Measurements from ENCODE around the gene NPHS1. TPM values are rescaled to one million over a fixed set of nuclear protein-coding genes. Genes with fewer than 3 reads are reported as not detected.

NPHS1 gene
- total RNA-seq, 2 experiments from 2014 or later = not detected

DNA sequence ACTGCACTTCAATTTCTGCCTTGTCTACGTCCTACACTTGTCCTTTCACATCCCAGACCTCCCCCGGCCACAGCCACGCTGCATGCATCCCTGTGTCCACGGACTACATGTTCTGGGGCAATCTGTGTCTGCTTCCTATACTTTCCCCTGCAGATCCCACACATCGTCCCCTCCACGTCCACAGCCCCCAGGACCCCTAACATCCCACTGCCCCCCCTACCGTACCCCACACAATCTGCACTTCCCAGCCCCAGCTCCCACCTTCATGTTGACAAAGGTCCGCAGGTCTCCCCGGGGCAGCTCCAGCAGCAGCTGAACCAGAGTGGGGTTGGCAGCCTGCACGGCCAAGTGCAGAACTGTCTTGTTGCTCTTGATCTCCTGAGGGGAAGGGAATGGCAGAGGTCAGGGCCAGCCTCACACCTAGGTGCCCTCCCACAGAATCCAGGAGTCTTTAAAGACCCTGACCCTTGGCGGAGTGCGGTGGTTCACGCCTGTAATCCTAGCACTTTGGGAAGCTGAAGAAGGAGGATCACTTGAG is 37.9 kb upstream of the NPHS1 start:
- Mint-ChIP-seq H3K4me1 (ENCODE audit: low read depth) (peaks cover 8% of the 10 kb centered on the region), H3K9me3 (no peaks in the 10 kb centered on the region), H3K27me3 (no peaks in the 10 kb centered on the region), H3K36me3 (ENCODE audit: low read depth) (peaks cover 83% of the 10 kb centered on the region), H3K27ac (no peak overlapping the region), H3K4me3 (peak overlapping the region; percentile 1)
- ChIA-PET POLR2A (no interaction called here), CTCF (no interaction called here)
- ATAC-seq (ENCODE audit: poor library complexity) (no peak), DNase-seq (no peak)
- H3K4me3 ChIP-seq (ENCODE audit: low read length) = no peak overlapping the region
- H3K36me3 ChIP-seq (ENCODE audit: insufficient read depth, low read length) = peaks cover 78% of the 10 kb centered on the region
- H3K27ac ChIP-seq (ENCODE audit: low read depth in 1 of 2, low read length in 2 of 2) = no peak overlapping the region
- intact Hi-C loops (cut with DNase I, micrococcal nuclease) = no loop called here
- peaks cover 3% of the 10 kb centered on the region for H3K4me1 ChIP-seq (ENCODE audit: insufficient read depth, low read length)
- H3K27me3 ChIP-seq (ENCODE audit: control insufficient read depth in 1 of 2, insufficient read depth in 2 of 2, low read length in 2 of 2) = no peaks in the 10 kb centered on the region
- no peak for TF ChIP-seq CTCF (IDR thresholded peaks at IDR 0.05)
- no peaks in the 10 kb centered on the region for H3K9me3 ChIP-seq (ENCODE audit: control insufficient read depth in 1 of 2, insufficient read depth in 1 of 2, low read length in 2 of 2)

DNA sequence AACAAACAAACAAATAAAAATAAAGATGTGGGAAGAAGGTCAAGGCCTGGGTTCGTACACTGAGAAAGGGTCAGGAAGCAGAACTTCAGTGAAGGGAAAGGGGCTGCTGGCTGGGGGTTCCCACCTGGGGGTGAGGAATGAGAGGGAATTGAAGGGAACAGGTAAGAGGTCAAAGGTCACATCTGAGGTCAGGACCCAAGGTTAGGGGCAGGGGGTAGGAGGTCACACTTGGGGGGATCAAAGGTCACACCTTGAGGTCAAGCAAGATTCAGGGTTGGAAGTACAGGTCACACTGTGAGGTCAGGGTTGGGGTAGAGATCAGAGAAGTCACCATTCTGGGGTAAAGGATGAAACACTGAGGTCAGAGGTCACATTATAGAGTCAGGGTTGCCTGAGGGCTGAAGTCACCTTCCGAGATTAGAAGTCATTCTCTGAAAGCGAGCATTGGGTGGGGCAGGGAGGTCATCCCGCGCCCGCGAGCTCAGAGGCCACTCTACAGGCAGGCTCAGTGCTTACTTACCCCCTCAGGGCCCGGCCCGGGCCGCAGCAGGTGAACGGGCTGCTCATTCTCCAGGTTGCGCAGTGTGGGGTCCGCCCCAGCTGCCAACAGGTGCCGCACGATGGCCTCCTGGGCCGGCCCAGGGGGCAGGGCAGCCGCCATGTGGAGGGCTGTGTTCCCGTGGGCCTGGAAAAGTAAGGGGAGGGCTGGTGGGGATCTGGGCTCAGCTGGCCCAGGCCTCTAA is 37.2 kb upstream of the NPHS1 start:
- no peak overlapping the region for H3K4me3 Mint-ChIP-seq
- H3K4me3 ChIP-seq (ENCODE audit: low read length) = no peak overlapping the region
- peaks cover 72% of the 10 kb centered on the region for H3K36me3 ChIP-seq (ENCODE audit: insufficient read depth, low read length)
- DNase-seq = no peak
- no peak overlapping the region for H3K27ac ChIP-seq (ENCODE audit: low read depth in 1 of 2, low read length in 2 of 2)
- H3K27ac Mint-ChIP-seq = peak overlapping the region; percentile 49
- peaks cover 76% of the 10 kb centered on the region for H3K36me3 Mint-ChIP-seq (ENCODE audit: low read depth)
- ATAC-seq (ENCODE audit: poor library complexity) = no peak
- no peaks in the 10 kb centered on the region for H3K27me3 Mint-ChIP-seq
- no peak for TF ChIP-seq CTCF (IDR thresholded peaks at IDR 0.05)
- ChIA-PET POLR2A (no interaction called here), CTCF (interaction anchor here (0.6 kb wide), 1 partner anchor 52 kb away, joined by 3 read pairs; no protein-coding TSS in a partner anchor)
- peaks cover 3% of the 10 kb centered on the region for H3K4me1 ChIP-seq (ENCODE audit: insufficient read depth, low read length)
- H3K9me3 ChIP-seq (ENCODE audit: control insufficient read depth in 1 of 2, insufficient read depth in 1 of 2, low read length in 2 of 2) = no peaks in the 10 kb centered on the region
- H3K4me1 Mint-ChIP-seq (ENCODE audit: low read depth) = peaks cover 11% of the 10 kb centered on the region
- no peaks in the 10 kb centered on the region for H3K9me3 Mint-ChIP-seq
- H3K27me3 ChIP-seq (ENCODE audit: control insufficient read depth in 1 of 2, insufficient read depth in 2 of 2, low read length in 2 of 2) = no peaks in the 10 kb centered on the region
- intact Hi-C loops (cut with DNase I, micrococcal nuclease) = no loop called here

- peaks cover 65% of the 10 kb centered on the region for H3K36me3 Mint-ChIP-seq (ENCODE audit: low read depth)
- no peak overlapping the region for H3K4me3 Mint-ChIP-seq
- intact Hi-C loops (cut with DNase I, micrococcal nuclease) = no loop called here
- peaks cover 62% of the 10 kb centered on the region for H3K36me3 ChIP-seq (ENCODE audit: insufficient read depth, low read length)
- H3K9me3 ChIP-seq (ENCODE audit: control insufficient read depth in 1 of 2, insufficient read depth in 1 of 2, low read length in 2 of 2) = no peaks in the 10 kb centered on the region
- no peaks in the 10 kb centered on the region for H3K4me1 ChIP-seq (ENCODE audit: insufficient read depth, low read length)
- no peak for DNase-seq
- H3K27ac ChIP-seq (ENCODE audit: low read depth in 1 of 2, low read length in 2 of 2) = no peak overlapping the region
- H3K9me3 Mint-ChIP-seq = no peaks in the 10 kb centered on the region
- H3K27me3 ChIP-seq (ENCODE audit: control insufficient read depth in 1 of 2, insufficient read depth in 2 of 2, low read length in 2 of 2) = no peaks in the 10 kb centered on the region
- no peak overlapping the region for H3K4me3 ChIP-seq (ENCODE audit: low read length)
- peaks cover 12% of the 10 kb centered on the region for H3K4me1 Mint-ChIP-seq (ENCODE audit: low read depth)
- H3K27me3 Mint-ChIP-seq = no peaks in the 10 kb centered on the region
- TF ChIP-seq CTCF (IDR thresholded peaks at IDR 0.05) = no peak
- H3K27ac Mint-ChIP-seq = no peak overlapping the region
- ChIA-PET POLR2A (interaction anchor here (0.6 kb wide), 1 partner anchor 490 kb away, joined by 3 read pairs; the partner anchor contains the start of gene ZFP14), CTCF (no interaction called here)
- ATAC-seq (ENCODE audit: poor library complexity) = no peak
Observed at GRCh38 chr19:35888398-35888797, 36.1 kb upstream of the NPHS1 start.
